Activated naive CD8-positive, alpha-beta T cell treated with anti-CD3 and anti-CD28 coated beads, Interleukin-2, amount 50 U/mL, for 24 hours (primary cell): Measurements from ENCODE around the gene SYNPO2.

Experiments used
- ATAC-seq: fragments of 150-1000 bp; cut with Tn5 transposase; one replicate; pipeline ENCODE4 v1.10.0; 2021
- DNase-seq: peaks from one replicate; pipeline ENCODE4 v3.0.0; 2021
- H3K27ac Mint-ChIP-seq: one replicate; pipeline ENCODE4 v1.8.0; 2021; ENCODE audit warnings: mild to moderate bottlenecking, mixed read lengths
- H3K27me3 Mint-ChIP-seq: one replicate; pipeline ENCODE4 v1.8.0; 2021; ENCODE audit warnings: mixed read lengths
- H3K36me3 Mint-ChIP-seq: one replicate; pipeline ENCODE4 v1.8.0; 2021; ENCODE audit warnings: low read depth, mixed read lengths
- H3K4me1 Mint-ChIP-seq: one replicate; pipeline ENCODE4 v1.8.0; 2021; ENCODE audit warnings: mixed read lengths
- H3K4me3 Mint-ChIP-seq: one replicate; pipeline ENCODE4 v1.8.0; 2021; ENCODE audit warnings: mild to moderate bottlenecking, moderate library complexity, mixed read lengths
- H3K9me3 Mint-ChIP-seq: one replicate; pipeline ENCODE4 v1.8.0; 2021; ENCODE audit warnings: mixed read lengths

The SYNPO2 gene

GRCh38 chr4:118905566-118905965, 16.9 kb downstream of the SYNPO2 start:
- Mint-ChIP-seq H3K9me3 (no peaks in the 10 kb centered on the region), H3K4me1 (no peaks in the 10 kb centered on the region), H3K27ac (no peak overlapping the region), H3K36me3 (no peaks in the 10 kb centered on the region), H3K4me3 (no peak overlapping the region), H3K27me3 (peaks cover 6% of the 10 kb centered on the region)
- no peak for DNase-seq
- no peak for ATAC-seq

DNA sequence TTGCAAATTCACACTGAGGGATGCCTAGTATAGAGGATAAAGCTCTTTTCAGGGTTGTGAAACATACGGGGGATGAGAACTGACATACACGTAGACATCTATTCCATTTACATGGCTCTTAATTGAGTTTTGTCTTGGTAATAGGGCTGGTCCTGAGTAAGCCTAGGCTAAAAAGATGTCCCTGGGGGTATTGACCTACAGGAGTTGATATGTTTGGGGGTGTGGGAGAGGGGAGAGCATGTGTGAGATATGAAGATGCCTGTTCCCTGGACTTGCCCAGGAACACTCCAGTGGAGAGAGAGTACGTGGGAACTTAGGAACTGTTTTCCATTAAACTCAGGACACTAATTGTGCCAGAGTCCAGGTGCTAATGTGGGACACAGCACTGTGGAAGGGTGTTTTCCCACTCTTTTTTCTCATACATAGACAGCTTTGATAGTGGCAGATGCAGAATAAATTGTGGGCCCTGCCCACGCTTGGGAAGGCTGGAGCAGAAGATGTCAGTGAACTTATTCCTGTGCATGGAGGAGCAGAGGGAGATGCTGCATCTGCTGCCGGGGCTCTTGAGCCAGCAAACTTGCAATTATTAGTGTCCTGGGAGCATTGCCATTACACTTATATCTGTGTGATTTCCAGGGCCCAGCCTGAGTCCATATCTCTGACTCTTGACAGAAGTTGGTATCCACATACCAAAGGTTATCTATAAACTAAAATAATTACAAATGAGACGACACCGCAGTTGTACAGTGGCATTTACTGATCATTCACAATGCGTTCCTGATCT, 20.7 kb downstream of the SYNPO2 start:
- H3K9me3 Mint-ChIP-seq = no peaks in the 10 kb centered on the region
- H3K27me3 Mint-ChIP-seq = peaks cover 9% of the 10 kb centered on the region
- no peaks in the 10 kb centered on the region for H3K36me3 Mint-ChIP-seq
- H3K4me1 Mint-ChIP-seq = no peaks in the 10 kb centered on the region
- no peak for DNase-seq
- no peak overlapping the region for H3K4me3 Mint-ChIP-seq
- no peak overlapping the region for H3K27ac Mint-ChIP-seq
- ATAC-seq = no peak

- ATAC-seq = no peak
- Mint-ChIP-seq H3K4me3 (no peak overlapping the region), H3K4me1 (no peaks in the 10 kb centered on the region), H3K9me3 (no peaks in the 10 kb centered on the region), H3K27ac (no peak overlapping the region), H3K36me3 (no peaks in the 10 kb centered on the region), H3K27me3 (peaks cover 12% of the 10 kb centered on the region)
- no peak for DNase-seq
Measured at GRCh38 chr4:118910221-118910620, 21.6 kb downstream of the SYNPO2 start.

- H3K9me3 Mint-ChIP-seq = no peaks in the 10 kb centered on the region
- H3K4me1 Mint-ChIP-seq = no peaks in the 10 kb centered on the region
- DNase-seq (no peak), ATAC-seq (no peak)
- no peaks in the 10 kb centered on the region for H3K36me3 Mint-ChIP-seq
- peaks cover 10% of the 10 kb centered on the region for H3K27me3 Mint-ChIP-seq
- H3K4me3 Mint-ChIP-seq = no peak overlapping the region
- no peak overlapping the region for H3K27ac Mint-ChIP-seq
Measured at GRCh38 chr4:118911238-118911703, 22.6 kb downstream of the SYNPO2 start.

DNA sequence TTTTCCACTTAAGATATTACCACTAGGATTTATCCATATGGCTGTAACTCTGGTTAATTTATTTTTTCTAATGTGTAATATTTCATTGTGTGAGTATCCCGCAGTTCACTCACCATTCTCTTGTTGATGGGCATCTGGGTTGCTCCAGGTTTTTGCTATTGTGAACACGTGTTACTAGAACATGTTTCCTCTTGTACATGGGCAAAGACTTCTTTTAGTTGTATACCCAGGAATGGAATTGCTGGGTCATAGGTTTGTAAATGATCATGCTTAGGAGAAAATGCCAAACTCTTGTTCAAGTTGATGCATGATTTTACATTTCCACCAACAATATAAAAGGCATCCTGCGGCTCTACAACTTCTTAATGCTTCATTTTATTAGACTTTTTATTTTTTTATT, 26.8 kb downstream of the SYNPO2 start:
- ATAC-seq (no peak), DNase-seq (no peak)
- H3K27me3 Mint-ChIP-seq = peaks cover 10% of the 10 kb centered on the region

DNA sequence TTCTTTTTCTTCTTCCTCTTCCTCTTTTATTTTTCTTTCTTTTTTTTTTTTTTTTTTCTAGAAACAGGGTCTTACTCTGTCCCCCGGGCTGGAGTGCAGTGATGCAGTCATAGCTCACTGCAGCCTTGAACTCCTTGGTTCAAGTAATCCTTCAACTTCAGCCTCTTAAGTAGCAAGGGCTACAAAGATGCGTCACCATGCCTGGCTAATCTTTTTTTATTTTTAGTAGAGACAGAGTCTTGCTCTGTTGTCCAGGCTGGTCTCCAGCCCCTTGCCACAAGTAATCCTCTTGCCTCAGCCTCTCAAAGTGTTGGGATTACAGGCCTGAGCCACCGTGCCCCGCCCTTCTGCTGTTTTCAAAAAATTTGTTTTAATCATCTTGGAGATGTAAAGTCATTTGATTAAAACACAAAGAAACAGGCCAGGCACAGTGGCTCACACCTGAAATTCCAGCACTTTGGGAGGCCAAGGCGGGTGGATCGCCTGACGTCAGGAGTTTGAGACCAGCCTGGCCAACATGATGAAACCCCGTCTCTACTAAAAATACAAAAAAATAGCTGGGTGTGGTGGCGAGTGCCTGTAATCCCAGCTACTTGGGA, 28.1 kb downstream of the SYNPO2 start:
- Mint-ChIP-seq H3K27me3 (peaks cover 14% of the 10 kb centered on the region), H3K27ac (no peak overlapping the region), H3K36me3 (no peaks in the 10 kb centered on the region), H3K4me1 (no peaks in the 10 kb centered on the region), H3K9me3 (no peaks in the 10 kb centered on the region), H3K4me3 (no peak overlapping the region)
- DNase-seq (no peak), ATAC-seq (no peak)

More for the DNA sequence above, 26.8 kb downstream of the SYNPO2 start:
- no peaks in the 10 kb centered on the region for H3K9me3 Mint-ChIP-seq
- H3K36me3 Mint-ChIP-seq = no peaks in the 10 kb centered on the region
- no peaks in the 10 kb centered on the region for H3K4me1 Mint-ChIP-seq
- no peak overlapping the region for H3K27ac Mint-ChIP-seq
- no peak overlapping the region for H3K4me3 Mint-ChIP-seq

- no peak overlapping the region for H3K4me3 Mint-ChIP-seq
- ATAC-seq (no peak), DNase-seq (no peak)
- H3K27me3 Mint-ChIP-seq = peaks cover 14% of the 10 kb centered on the region
- no peak overlapping the region for H3K27ac Mint-ChIP-seq
- no peaks in the 10 kb centered on the region for H3K4me1 Mint-ChIP-seq
- no peaks in the 10 kb centered on the region for H3K36me3 Mint-ChIP-seq
- H3K9me3 Mint-ChIP-seq = no peaks in the 10 kb centered on the region
Measured at GRCh38 chr4:118917582-118917981, 28.9 kb downstream of the SYNPO2 start.

GRCh38 chr4:118918388-118918787, 29.7 kb downstream of the SYNPO2 start:
- H3K4me3 Mint-ChIP-seq = no peak overlapping the region
- H3K9me3 Mint-ChIP-seq = no peaks in the 10 kb centered on the region
- H3K4me1 Mint-ChIP-seq = no peaks in the 10 kb centered on the region
- H3K36me3 Mint-ChIP-seq = no peaks in the 10 kb centered on the region
- H3K27ac Mint-ChIP-seq = no peak overlapping the region
- ATAC-seq = no peak
- peaks cover 14% of the 10 kb centered on the region for H3K27me3 Mint-ChIP-seq
- no peak for DNase-seq

DNA sequence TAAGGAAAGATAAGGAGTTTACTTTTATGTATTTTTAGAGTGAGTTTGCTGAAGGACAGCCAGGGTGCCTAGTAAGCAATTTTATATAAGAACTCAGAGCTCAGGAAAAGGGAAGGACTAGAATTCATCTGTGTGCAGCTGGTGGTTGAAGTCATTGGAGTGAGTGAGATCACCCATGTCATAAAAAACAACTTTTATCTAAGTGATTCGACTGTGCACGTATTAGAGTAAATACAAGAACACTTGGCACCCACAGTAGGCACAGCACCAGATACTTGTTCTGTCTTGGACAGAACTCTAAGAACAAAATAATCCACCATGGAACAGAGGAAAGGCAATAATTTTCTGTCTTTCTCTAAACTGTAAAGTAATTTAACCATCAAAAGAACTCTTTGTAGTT, 31.6 kb downstream of the SYNPO2 start:
- Mint-ChIP-seq H3K36me3 (no peaks in the 10 kb centered on the region), H3K27me3 (peaks cover 5% of the 10 kb centered on the region), H3K9me3 (no peaks in the 10 kb centered on the region), H3K4me1 (no peaks in the 10 kb centered on the region), H3K27ac (no peak overlapping the region), H3K4me3 (no peak overlapping the region)
- ATAC-seq (no peak), DNase-seq (no peak)

- no peak for ATAC-seq
- Mint-ChIP-seq H3K4me3 (no peak overlapping the region), H3K4me1 (no peaks in the 10 kb centered on the region), H3K27me3 (peaks cover 5% of the 10 kb centered on the region), H3K27ac (no peak overlapping the region), H3K9me3 (no peaks in the 10 kb centered on the region), H3K36me3 (no peaks in the 10 kb centered on the region)
- DNase-seq = no peak
Measured at GRCh38 chr4:118921786-118922185, 33.1 kb downstream of the SYNPO2 start.

DNA sequence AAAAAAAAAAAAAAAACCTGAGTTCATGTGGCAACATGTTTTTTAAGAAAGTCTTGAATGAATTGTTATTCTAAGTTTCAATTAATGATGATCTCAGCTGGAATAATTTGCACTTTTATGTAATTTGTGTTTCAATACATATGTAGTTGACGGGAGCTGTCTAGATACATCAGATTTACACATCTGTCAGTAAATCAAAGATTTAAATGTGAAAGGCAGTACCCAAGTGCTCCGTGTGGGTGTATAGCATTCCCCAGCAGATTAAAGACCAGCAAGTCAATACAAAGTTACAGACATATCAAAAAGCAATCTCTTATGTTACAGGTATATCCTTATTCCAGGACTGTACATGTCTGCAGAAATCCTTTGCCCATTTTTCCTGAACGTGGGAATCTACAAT, 35.2 kb downstream of the SYNPO2 start:
- ATAC-seq = no peak
- no peak overlapping the region for H3K27ac Mint-ChIP-seq
- no peak for DNase-seq
- no peaks in the 10 kb centered on the region for H3K36me3 Mint-ChIP-seq
- no peaks in the 10 kb centered on the region for H3K4me1 Mint-ChIP-seq
- H3K9me3 Mint-ChIP-seq = no peaks in the 10 kb centered on the region
- H3K27me3 Mint-ChIP-seq = peaks cover 5% of the 10 kb centered on the region
- H3K4me3 Mint-ChIP-seq = no peak overlapping the region

GRCh38 chr4:118927974-118928373, 39.3 kb downstream of the SYNPO2 start:
- Mint-ChIP-seq H3K4me3 (no peak overlapping the region), H3K27me3 (no peaks in the 10 kb centered on the region), H3K27ac (no peak overlapping the region), H3K9me3 (no peaks in the 10 kb centered on the region), H3K4me1 (no peaks in the 10 kb centered on the region), H3K36me3 (no peaks in the 10 kb centered on the region)
- DNase-seq = no peak
- ATAC-seq = no peak

DNA sequence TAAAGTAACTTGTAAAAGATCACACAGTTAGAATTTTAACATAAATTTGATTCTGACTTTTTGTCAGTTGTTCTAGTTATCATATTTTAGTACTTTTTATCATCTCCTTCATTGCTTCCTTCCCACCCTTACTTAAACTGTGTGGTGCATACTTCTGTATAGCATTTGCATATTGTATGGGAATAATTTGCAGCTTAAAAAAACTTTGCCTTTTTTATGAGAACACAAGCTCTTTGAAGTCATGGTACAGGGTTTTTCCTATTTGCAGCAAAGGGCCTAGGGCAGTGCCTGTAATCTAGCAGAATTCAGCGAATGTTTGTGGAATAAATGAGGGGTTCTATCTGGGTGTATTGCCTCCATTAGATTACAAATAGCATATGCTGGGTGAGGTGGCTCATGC, 41.6 kb downstream of the SYNPO2 start:
- Mint-ChIP-seq H3K27ac (no peak overlapping the region), H3K4me3 (no peak overlapping the region), H3K4me1 (no peaks in the 10 kb centered on the region), H3K9me3 (no peaks in the 10 kb centered on the region), H3K36me3 (no peaks in the 10 kb centered on the region), H3K27me3 (no peaks in the 10 kb centered on the region)
- no peak for DNase-seq
- no peak for ATAC-seq

DNA sequence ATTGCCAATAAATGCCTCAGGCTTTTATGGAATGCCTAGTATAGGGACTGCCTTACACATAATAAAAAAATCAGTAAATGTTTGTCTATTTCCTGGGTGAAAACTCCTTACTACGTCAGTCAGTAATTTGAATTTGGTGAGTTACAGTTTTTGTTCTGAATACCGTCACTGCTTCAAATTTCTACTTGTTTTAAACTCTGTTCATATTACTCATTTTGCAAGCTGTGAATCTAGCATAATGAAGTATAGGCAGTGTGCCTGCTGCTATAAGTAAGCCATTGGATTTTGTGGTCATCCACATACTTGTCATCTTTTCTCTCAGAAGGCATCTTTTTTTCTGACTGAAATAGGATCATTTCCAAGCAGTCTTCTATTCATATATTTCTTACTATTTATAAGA, 43.1 kb downstream of the SYNPO2 start:
- DNase-seq = no peak
- no peaks in the 10 kb centered on the region for H3K9me3 Mint-ChIP-seq
- no peaks in the 10 kb centered on the region for H3K27me3 Mint-ChIP-seq
- no peak for ATAC-seq
- no peak overlapping the region for H3K4me3 Mint-ChIP-seq
- no peaks in the 10 kb centered on the region for H3K4me1 Mint-ChIP-seq
- H3K27ac Mint-ChIP-seq = no peak overlapping the region
- no peaks in the 10 kb centered on the region for H3K36me3 Mint-ChIP-seq

GRCh38 chr4:118935819-118936218, 47.2 kb downstream of the SYNPO2 start:
- no peak overlapping the region for H3K27ac Mint-ChIP-seq
- H3K27me3 Mint-ChIP-seq = peaks cover 2% of the 10 kb centered on the region
- ATAC-seq (no peak), DNase-seq (no peak)
- H3K4me1 Mint-ChIP-seq = no peaks in the 10 kb centered on the region
- H3K9me3 Mint-ChIP-seq = no peaks in the 10 kb centered on the region
- H3K4me3 Mint-ChIP-seq = no peak overlapping the region
- no peaks in the 10 kb centered on the region for H3K36me3 Mint-ChIP-seq
